ENCODE measurements around the gene KIAA0825. TPM values are rescaled to one million over a fixed set of nuclear protein-coding genes. Genes with fewer than 3 reads are reported as not detected.

KIAA0825 gene
- total and polyA plus RNA-seq, 2 of the 8 experiments (the other 6 are each of a cell fraction or from before 2014, with no cell fraction given), result 0.60 to 1.0 TPM

DNA sequence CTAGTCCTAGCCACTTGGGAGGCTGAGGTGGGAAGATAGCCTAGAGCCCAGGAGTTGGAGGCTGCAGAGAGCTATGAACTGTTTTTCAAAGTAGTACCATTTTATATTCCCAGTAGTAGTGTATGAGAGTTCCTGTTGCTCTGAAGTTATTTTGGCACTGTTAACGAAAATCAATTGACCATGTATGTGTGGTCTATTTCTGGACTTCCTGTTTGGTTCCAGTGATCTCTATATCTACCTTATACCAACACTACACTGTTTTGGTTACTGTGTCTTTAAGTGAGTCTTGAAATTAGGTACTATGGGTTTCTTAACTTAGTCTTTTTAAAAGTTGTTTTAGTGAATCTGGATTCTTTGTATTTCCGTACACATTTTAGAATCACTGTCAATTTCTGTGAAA lies 13.6 kb upstream of the KIAA0825 start:
- Histone ChIP-seq H3K79me1 (ENCODE audit: low read depth, low read length) (peaks cover under 1% of the 10 kb centered on the region; the same call in 1 of the 2 replicates), H3K79me2 (ENCODE audit: control insufficient read depth in 1 of 2, insufficient read depth in 2 of 2, low read length in 2 of 2) (peaks cover 0 to 22% of the 10 kb centered on the region in 2 experiments; a peak in 2 of 4 replicates), H3K36me3 (ENCODE audit: control insufficient read depth in 2 of 4, insufficient read depth in 4 of 4, low read length in 3 of 4) (peaks cover 0 to 22% (median 5%) of the 10 kb centered on the region in 4 experiments; a peak in 6 of 8 replicates), H4K91ac (replicated peaks; ENCODE audit: insufficient read length, low read length) (no peak overlapping the region), H3K4me2 (ENCODE audit: insufficient read depth in 1 of 2, low read depth in 2 of 2, low read length in 2 of 2) (no peak overlapping the region), H4K8ac (ENCODE audit: extremely low read depth, insufficient read depth, low read length) (no peak overlapping the region), H3K9ac (replicated peaks in 1 of 4; ENCODE audit: extremely low read depth in 1 of 4, low read depth in 3 of 4, low read length in 3 of 4) (no peak overlapping the region), H4K5ac (ENCODE audit: insufficient read length, low read depth, low read length) (no peak overlapping the region), H2BK5ac (ENCODE audit: low read depth, low read length) (no peak overlapping the region), H3K4me1 (replicated peaks in 1 of 4; ENCODE audit: control insufficient read depth in 3 of 4, insufficient read depth in 4 of 4, low read length in 3 of 4) (no peaks in the 10 kb centered on the region), H4K20me1 (replicated peaks in 1 of 2; ENCODE audit: control insufficient read depth in 1 of 2, insufficient read depth in 2 of 2, low read length in 2 of 2) (peaks cover 0 to 2% of the 10 kb centered on the region in 2 experiments), H3K27me3 (replicated peaks in 1 of 4; ENCODE audit: control insufficient read depth in 3 of 4, extremely low read depth in 1 of 4, insufficient read depth in 3 of 4, low read length in 3 of 4) (no peaks in the 10 kb centered on the region), H2BK15ac (ENCODE audit: low read length) (no peak overlapping the region), H3K18ac (ENCODE audit: extremely low read depth, low read length) (no peak overlapping the region), H3K23ac (ENCODE audit: insufficient read length) (no peak overlapping the region), H3K14ac (ENCODE audit: insufficient read length) (no peak overlapping the region), H2AFZ (ENCODE audit: low read length) (no peak overlapping the region), H3K4ac (replicated peaks; ENCODE audit: insufficient read length, low read depth, low read length) (no peak overlapping the region), H3K56ac (replicated peaks; ENCODE audit: insufficient read length, low read depth, low read length) (no peak overlapping the region), H2BK20ac (ENCODE audit: low read length) (no peak overlapping the region), H2BK120ac (replicated peaks; ENCODE audit: low read depth, low read length) (no peak overlapping the region), H3K27ac (ENCODE audit: low read depth, low read length) (no peak overlapping the region), H2AK5ac (ENCODE audit: low read depth, low read length) (no peak overlapping the region), H3K23me2 (ENCODE audit: low read depth, low read length) (no peaks in the 10 kb centered on the region), H3K4me3 (ENCODE audit: extremely low read depth in 1 of 4, insufficient read depth in 2 of 4, low read depth in 3 of 4, low read length in 4 of 4) (no peak overlapping the region), H2BK12ac (ENCODE audit: low read depth, low read length) (no peak overlapping the region), H3K9me3 (ENCODE audit: insufficient read depth in 2 of 2, low read depth in 1 of 2, low read length in 1 of 2) (no peaks in the 10 kb centered on the region)
- FAIRE-seq (no peak), DNase-seq (ENCODE audit: low read depth in 1 of 2, low spot score in 2 of 2) (no peak)
- WGBS, 2 experiments (ENCODE audit: extremely low coverage in 1 of 2, insufficient coverage in 1 of 2, insufficient read length in 1 of 2, insufficient replicate concordance in 2 of 2, low coverage in 1 of 2, low lambda C conversion rate in 2 of 2, missing lambda C conversion rate in 1 of 2), result 84% methylated on average over 2 of the region's 2 CpGs; no CpG with 5 or more reads in 1 of the 2 experiments
- CTCF ChIA-PET (ENCODE audit: partially characterized antibody), result no interaction called here
- POLR2A ChIA-PET (ENCODE audit: partially characterized antibody), result no interaction called here
- no peak for TF ChIP-seq KDM5A (IDR thresholded peaks at IDR 0.05; ENCODE audit: low read length)
